AG09319 (cell line): ENCODE data around the gene GRID1.
"Not testable (repeated sequence)": the region's sequence is repeated elsewhere in the genome, so short reads cannot be mapped to it uniquely, and the experiment has no call there.

ENCODE experiments used
- DNase-seq: peaks from one replicate; pipeline ENCODE4 v3.0.0-alpha.2; 2010; ENCODE audit warnings: low read depth; ENCODE audit errors: extremely low read depth
- TF ChIP-seq, protein P1 (sequence below): IDR thresholded peaks from 2 replicates; pipeline ENCODE4 v1.5.1; 2011; ENCODE audit warnings: low read depth, mild to moderate bottlenecking, inconsistent platforms, low read length, moderate library complexity

The GRID1 gene

DNA sequence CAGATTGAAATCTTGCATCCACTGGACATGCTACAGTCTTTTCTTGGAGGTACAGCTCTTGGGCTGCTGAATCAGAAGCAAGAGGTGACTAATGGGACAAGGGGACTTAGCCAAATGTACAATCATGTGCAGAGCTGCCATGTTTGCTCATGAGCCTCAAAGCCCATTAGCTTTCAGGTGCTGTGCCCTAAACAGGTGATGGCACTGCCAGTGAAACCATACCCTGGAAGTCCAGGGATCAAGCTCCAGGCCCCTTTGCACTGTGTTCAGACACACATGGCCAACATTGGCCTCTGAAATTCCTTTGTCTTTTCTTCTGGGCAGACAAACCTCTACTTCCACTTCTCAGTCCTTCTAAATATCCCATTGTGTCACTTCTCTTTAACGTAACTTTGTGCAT lies 328.2 kb downstream of the GRID1 start:
- TF ChIP-seq, protein P1, sequence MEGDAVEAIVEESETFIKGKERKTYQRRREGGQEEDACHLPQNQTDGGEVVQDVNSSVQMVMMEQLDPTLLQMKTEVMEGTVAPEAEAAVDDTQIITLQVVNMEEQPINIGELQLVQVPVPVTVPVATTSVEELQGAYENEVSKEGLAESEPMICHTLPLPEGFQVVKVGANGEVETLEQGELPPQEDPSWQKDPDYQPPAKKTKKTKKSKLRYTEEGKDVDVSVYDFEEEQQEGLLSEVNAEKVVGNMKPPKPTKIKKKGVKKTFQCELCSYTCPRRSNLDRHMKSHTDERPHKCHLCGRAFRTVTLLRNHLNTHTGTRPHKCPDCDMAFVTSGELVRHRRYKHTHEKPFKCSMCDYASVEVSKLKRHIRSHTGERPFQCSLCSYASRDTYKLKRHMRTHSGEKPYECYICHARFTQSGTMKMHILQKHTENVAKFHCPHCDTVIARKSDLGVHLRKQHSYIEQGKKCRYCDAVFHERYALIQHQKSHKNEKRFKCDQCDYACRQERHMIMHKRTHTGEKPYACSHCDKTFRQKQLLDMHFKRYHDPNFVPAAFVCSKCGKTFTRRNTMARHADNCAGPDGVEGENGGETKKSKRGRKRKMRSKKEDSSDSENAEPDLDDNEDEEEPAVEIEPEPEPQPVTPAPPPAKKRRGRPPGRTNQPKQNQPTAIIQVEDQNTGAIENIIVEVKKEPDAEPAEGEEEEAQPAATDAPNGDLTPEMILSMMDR: no peak
- DNase-seq: no peak

DNA sequence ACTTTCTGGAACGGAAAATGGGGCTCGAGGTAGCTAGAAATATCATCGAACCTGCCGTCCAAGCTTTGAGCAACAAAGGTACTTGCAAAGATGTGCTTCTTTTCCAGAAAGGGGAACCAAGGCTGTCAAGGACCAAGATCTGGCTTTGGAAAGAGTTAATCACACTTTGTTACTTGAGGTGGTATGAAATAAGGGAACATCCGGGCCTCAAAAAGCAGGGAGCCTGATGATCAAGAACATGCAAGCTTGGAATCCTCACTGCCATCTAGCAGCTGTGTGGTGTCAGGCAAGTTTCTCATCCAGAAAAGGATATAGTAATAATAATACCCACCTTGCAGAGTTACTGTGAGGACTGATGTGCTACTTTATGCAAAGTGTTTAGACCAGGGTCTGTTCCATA lies 329.5 kb downstream of the GRID1 start:
- DNase-seq: no peak
- TF ChIP-seq, protein P1: no peak

DNA sequence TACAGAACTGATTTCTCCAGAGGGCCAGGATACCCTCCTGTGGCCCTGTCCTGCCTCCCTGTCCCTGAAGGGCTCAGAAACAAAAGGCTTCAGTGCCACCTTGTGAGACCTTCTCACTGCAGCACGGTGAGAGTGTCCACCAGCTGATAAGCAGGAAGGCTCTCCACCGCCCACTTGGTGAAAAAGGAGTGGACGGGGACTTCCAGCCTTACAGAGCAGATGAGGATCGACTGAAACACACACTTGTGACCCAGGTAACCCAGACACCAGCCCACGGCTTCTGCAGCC lies 330.1 kb downstream of the GRID1 start:
- DNase-seq: no peak
- TF ChIP-seq, protein P1: no peak

DNA sequence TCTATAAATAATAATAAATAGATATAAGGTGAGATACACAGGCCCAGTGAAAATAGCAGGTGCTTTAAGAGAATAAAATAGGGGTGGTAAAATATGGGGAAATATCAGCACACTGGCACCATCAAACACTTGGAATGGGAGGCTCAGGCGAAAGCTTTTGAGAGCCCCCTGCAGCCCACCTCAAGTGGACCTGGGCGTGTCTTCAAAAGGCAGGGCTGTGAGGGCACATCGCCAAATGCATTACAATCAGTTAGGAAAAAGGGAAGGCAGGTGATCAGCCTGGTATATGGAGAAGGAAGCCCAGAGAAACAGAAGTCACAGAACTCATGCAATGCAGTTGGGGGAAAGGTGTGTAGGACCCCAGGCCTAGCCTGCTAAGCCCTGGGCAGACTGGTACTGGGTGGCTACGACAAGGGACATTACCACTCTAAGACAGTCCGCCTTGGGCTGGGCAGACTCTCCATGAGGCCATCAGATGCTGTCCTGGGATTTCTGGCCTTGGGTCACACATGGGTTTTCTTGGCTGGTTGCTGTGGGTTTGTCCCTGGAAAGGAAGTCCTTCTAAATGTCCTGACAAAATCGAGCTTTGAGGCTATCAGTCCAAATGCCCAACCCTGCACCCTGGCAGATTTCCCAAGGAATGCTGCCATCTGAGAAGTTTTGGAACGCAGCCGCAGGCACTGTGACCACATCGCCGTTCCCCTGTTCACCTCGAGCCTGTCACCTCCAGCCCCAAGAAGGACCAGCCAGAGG lies 330.6 kb downstream of the GRID1 start:
- no peak for DNase-seq
- TF ChIP-seq, protein P1: no peak

DNA sequence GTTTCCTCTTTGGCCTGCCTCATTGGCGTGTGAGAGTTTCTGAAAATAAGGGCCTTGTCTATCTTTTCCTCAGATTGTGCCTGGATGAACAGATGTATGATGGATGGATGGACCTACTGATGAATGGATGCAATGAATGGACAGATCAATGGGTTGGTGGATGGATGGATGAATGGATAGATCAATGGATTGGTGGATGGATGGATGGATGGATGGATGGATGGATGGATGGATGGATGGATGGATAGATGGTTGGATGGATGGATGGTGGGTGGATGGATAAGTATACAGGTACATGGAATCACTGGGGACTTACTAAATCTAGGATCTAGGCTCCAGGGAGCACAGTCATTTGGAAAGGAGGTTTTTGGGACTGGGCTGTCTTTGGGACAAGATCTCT lies 331.9 kb downstream of the GRID1 start:
- DNase-seq: no peak
- TF ChIP-seq, protein P1: no peak

DNA sequence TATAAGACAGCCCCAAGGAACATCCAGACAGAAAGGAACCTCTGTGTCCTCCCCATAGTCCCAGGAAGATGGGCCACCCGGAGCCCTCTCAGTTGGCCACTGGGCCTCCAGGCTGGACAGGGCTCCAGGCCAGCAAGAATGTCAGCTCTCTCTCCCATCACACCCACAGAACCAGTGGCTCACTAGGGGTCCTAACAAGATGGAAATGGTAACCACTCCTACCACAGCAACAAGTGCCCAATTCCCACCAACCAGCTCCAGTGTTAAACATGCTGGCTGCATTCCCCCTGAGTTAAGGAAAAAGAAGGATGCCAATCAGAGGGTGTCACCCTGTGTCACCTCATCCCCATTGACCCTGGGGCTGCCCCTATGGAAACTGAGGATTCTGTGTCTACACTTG lies 333.0 kb downstream of the GRID1 start:
- DNase-seq: no peak
- TF ChIP-seq, protein P1: no peak

DNA sequence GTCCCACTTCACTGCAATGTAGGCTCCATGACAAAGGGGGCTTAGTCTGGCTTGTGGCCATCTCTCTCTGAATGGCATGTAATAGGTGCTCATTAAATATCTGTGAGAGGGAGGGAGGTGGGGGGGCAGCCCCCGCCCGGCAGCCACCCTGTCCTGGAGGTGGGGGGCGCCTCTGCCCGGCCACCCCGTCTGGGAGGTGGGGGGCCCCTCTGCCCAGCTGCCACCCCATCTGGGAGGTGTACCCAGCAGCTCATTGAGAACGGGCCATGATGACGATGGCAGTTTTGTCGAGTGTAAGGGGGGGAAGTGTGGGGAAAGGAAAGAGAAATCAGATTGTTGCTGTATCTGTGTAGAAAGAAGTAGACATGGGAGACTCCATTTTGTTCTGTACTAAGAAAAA lies 334.5 kb downstream of the GRID1 start:
- not testable (repeated sequence) for DNase-seq

DNA sequence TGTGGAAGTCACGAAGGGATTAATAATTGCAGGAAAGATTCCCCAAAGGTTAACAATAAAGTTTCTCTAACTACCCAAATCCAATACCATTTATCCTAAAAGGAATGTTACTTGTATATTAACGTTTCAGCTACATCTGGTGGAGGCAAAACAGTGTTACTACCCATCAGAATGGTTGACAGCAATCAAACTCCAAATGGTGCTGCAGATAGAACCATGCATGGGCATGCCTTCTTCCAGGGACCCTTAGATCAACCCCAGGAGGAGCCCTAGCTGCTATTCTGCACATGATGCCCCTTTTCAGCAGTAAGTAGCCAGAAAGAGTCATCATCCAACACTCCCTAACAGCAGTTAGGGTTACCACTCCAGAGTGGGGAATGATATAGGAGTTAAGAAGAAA lies 336.3 kb downstream of the GRID1 start:
- no peak for DNase-seq
- TF ChIP-seq, protein P1: no peak
